DND-41 (cell line): ENCODE measurements around the gene KCND1.

Source experiments
- ATAC-seq: fragments of 200-7000 bp; cut with Tn5 transposase; 3 replicates; pipeline ENCODE4 v1.9.1; 2021; ENCODE audit warnings: low read depth; ENCODE audit not compliant: insufficient read depth
- DNase-seq: peaks from one replicate; pipeline ENCODE4 v3.0.0-alpha.2; 2020
- H2AFZ ChIP-seq: 2 replicates; pipeline ENCODE4 v1.6.0; 2012; ENCODE audit warnings: low read depth, low read length
- H3K27ac ChIP-seq: 2 replicates; pipeline ENCODE4 v1.5.1; 2012; ENCODE audit warnings: low read length, inconsistent platforms
- H3K27me3 ChIP-seq: fragments of 200-600 bp; sonication (generic); 2 replicates; pipeline ENCODE4 v1.6.0; 2012; ENCODE audit warnings: low read length, mild to moderate bottlenecking, inconsistent platforms; ENCODE audit not compliant: insufficient read depth, poor library complexity
- H3K36me3 ChIP-seq: 2 replicates; pipeline ENCODE4 v1.5.1; 2012; ENCODE audit warnings: low read length, inconsistent platforms; ENCODE audit not compliant: insufficient read depth
- H3K4me1 ChIP-seq: 2 replicates; pipeline ENCODE4 v1.5.1; 2012; ENCODE audit warnings: mild to moderate bottlenecking, low read length; ENCODE audit not compliant: insufficient read depth
- H3K4me2 ChIP-seq: 2 replicates; pipeline ENCODE4 v1.6.0; 2012; ENCODE audit warnings: mild to moderate bottlenecking, moderate library complexity, low read length, inconsistent platforms; ENCODE audit not compliant: insufficient read depth
- H3K4me3 ChIP-seq, 2 experiments: fragments of 200-600 bp in 1 of 2; shearing (Covaris generic) in 1 of 2; 2 replicates each; pipeline ENCODE4 v1.5.1; 2012 to 2016; ENCODE audit warnings: inconsistent platforms in 2 of 2, low read length in 2 of 2, mild to moderate bottlenecking in 2 of 2, low read depth in 1 of 2, moderate library complexity in 1 of 2
- H3K79me2 ChIP-seq: 2 replicates; pipeline ENCODE4 v1.6.0; 2012; ENCODE audit warnings: low read length, inconsistent platforms; ENCODE audit not compliant: insufficient read depth
- H3K9ac ChIP-seq: 2 replicates; pipeline ENCODE4 v1.6.0; 2012; ENCODE audit warnings: low read depth, mild to moderate bottlenecking, inconsistent platforms, low read length, moderate library complexity
- H3K9me3 ChIP-seq: 2 replicates; pipeline ENCODE4 v1.5.1; 2012; ENCODE audit warnings: low read length, moderate library complexity, mild to moderate bottlenecking, inconsistent platforms; ENCODE audit not compliant: insufficient read depth, severe bottlenecking
- H4K20me1 ChIP-seq: 2 replicates; pipeline ENCODE4 v1.6.0; 2012; ENCODE audit warnings: low read length; ENCODE audit not compliant: insufficient read depth
- CTCF ChIP-seq: IDR thresholded peaks from 2 replicates; pipeline ENCODE4 v1.5.1; 2012; ENCODE audit warnings: borderline replicate concordance, low read length, moderate library complexity, mild to moderate bottlenecking; ENCODE audit not compliant: poor library complexity, severe bottlenecking; ENCODE audit errors: extremely low read depth
- EZH2 ChIP-seq: IDR thresholded peaks from 3 replicates; pipeline ENCODE4 v1.6.1; 2012; ENCODE audit warnings: borderline replicate concordance, low read depth, mild to moderate bottlenecking, moderate library complexity, low read length, inconsistent platforms; ENCODE audit not compliant: severe bottlenecking

Gene KCND1

GRCh38 chrX:48978226-48978625, 6.6 kb upstream of the KCND1 start:
- H3K4me1 ChIP-seq, result no peaks in the 10 kb centered on the region
- no peaks in the 10 kb centered on the region for H3K79me2 ChIP-seq
- no peaks in the 10 kb centered on the region for H3K9me3 ChIP-seq
- H3K36me3 ChIP-seq, result peaks cover 56% of the 10 kb centered on the region
- H2AFZ ChIP-seq, result no peak overlapping the region
- TF ChIP-seq CTCF (no peak), EZH2 (no peak)
- no peak for ATAC-seq
- no peaks in the 10 kb centered on the region for H4K20me1 ChIP-seq
- no peak overlapping the region for H3K9ac ChIP-seq
- H3K4me2 ChIP-seq, result no peak overlapping the region
- no peak overlapping the region for H3K4me3 ChIP-seq
- no peaks in the 10 kb centered on the region for H3K27me3 ChIP-seq
- no peak overlapping the region for H3K27ac ChIP-seq
- no peak for DNase-seq

- H3K27ac ChIP-seq, result no peak overlapping the region
- no peaks in the 10 kb centered on the region for H3K9me3 ChIP-seq
- no peaks in the 10 kb centered on the region for H3K79me2 ChIP-seq
- DNase-seq, result no peak
- no peaks in the 10 kb centered on the region for H3K4me1 ChIP-seq
- no peak overlapping the region for H3K4me3 ChIP-seq
- TF ChIP-seq EZH2, result no peak
- no peak for TF ChIP-seq CTCF
- H2AFZ ChIP-seq, result no peak overlapping the region
- no peaks in the 10 kb centered on the region for H4K20me1 ChIP-seq
- peaks cover 36% of the 10 kb centered on the region for H3K36me3 ChIP-seq
- H3K4me2 ChIP-seq, result no peak overlapping the region
- no peaks in the 10 kb centered on the region for H3K27me3 ChIP-seq
- H3K9ac ChIP-seq, result no peak overlapping the region
- no peak for ATAC-seq
Observed at GRCh38 chrX:48976086-48976485, 4.4 kb upstream of the KCND1 start.

GRCh38 chrX:48975541-48975940, 3.9 kb upstream of the KCND1 start:
- Histone ChIP-seq H3K79me2 (no peaks in the 10 kb centered on the region), H3K9ac (no peak overlapping the region), H3K4me1 (no peaks in the 10 kb centered on the region), H3K27me3 (no peaks in the 10 kb centered on the region), H3K4me2 (no peak overlapping the region), H4K20me1 (no peaks in the 10 kb centered on the region), H3K4me3 (no peak overlapping the region), H2AFZ (no peak overlapping the region), H3K36me3 (peaks cover 33% of the 10 kb centered on the region), H3K9me3 (no peaks in the 10 kb centered on the region), H3K27ac (no peak overlapping the region)
- no peak for TF ChIP-seq CTCF
- no peak for TF ChIP-seq EZH2
- ATAC-seq (no peak), DNase-seq (no peak)

- TF ChIP-seq EZH2, result no peak
- H2AFZ ChIP-seq, result no peak overlapping the region
- H3K4me1 ChIP-seq, result no peaks in the 10 kb centered on the region
- DNase-seq, result no peak
- ATAC-seq, result no peak
- no peak overlapping the region for H3K9ac ChIP-seq
- H3K4me2 ChIP-seq, result no peak overlapping the region
- no peak overlapping the region for H3K27ac ChIP-seq
- no peaks in the 10 kb centered on the region for H3K9me3 ChIP-seq
- no peaks in the 10 kb centered on the region for H3K79me2 ChIP-seq
- no peak overlapping the region for H3K4me3 ChIP-seq
- H4K20me1 ChIP-seq, result no peaks in the 10 kb centered on the region
- no peaks in the 10 kb centered on the region for H3K27me3 ChIP-seq
- H3K36me3 ChIP-seq, result peaks cover 33% of the 10 kb centered on the region
Observed at GRCh38 chrX:48975041-48975440, 3.4 kb upstream of the KCND1 start.
